Adipocyte (in vitro differentiated cells): ENCODE measurements around the gene PLGRKT.
"Not testable (repeated sequence)": the region's sequence is repeated elsewhere in the genome, so short reads cannot be mapped to it uniquely, and the experiment has no call there.

Experiments
- DNase-seq: peaks from one replicate; pipeline ENCODE4 v3.0.0-alpha.2; 2015; ENCODE audit warnings: low read depth
- H3K27me3 ChIP-seq: replicated peaks from 2 replicates; pipeline ENCODE4 v1.7.0; 2013; ENCODE audit warnings: mild to moderate bottlenecking, low read length, moderate library complexity; ENCODE audit not compliant: control insufficient read depth, insufficient read depth
- H3K36me3 ChIP-seq: 2 replicates; pipeline ENCODE4 v1.7.0; 2013; ENCODE audit warnings: low read length, mild to moderate bottlenecking, moderate library complexity; ENCODE audit not compliant: control insufficient read depth, insufficient read depth, severe bottlenecking
- H3K4me1 ChIP-seq: 2 replicates; pipeline ENCODE4 v1.7.0; 2013; ENCODE audit warnings: mild to moderate bottlenecking, low read length, moderate library complexity; ENCODE audit not compliant: control insufficient read depth, insufficient read depth
- H3K4me3 ChIP-seq: 2 replicates; pipeline ENCODE4 v1.7.0; 2013; ENCODE audit warnings: mild to moderate bottlenecking, low read length, moderate library complexity
- H3K9ac ChIP-seq: 2 replicates; pipeline ENCODE4 v1.7.0; 2013; ENCODE audit warnings: mild to moderate bottlenecking, low read length, moderate library complexity
- H3K9me3 ChIP-seq: 2 replicates; pipeline ENCODE4 v1.7.0; 2013; ENCODE audit warnings: mild to moderate bottlenecking, low read length, moderate library complexity; ENCODE audit not compliant: control insufficient read depth

PLGRKT gene

GRCh38 chr9:5395428-5395827, 42.3 kb downstream of the PLGRKT start:
- Histone ChIP-seq H3K4me3 (no peak overlapping the region), H3K9ac (no peak overlapping the region), H3K36me3 (no peaks in the 10 kb centered on the region), H3K9me3 (no peaks in the 10 kb centered on the region), H3K4me1 (no peaks in the 10 kb centered on the region), H3K27me3 (no peaks in the 10 kb centered on the region)
- DNase-seq, result no peak

GRCh38 chr9:5393976-5394375, 43.7 kb downstream of the PLGRKT start:
- not testable (repeated sequence) for H3K9me3 ChIP-seq, H3K36me3 ChIP-seq, H3K4me3 ChIP-seq, DNase-seq, H3K4me1 ChIP-seq, H3K27me3 ChIP-seq, H3K9ac ChIP-seq

GRCh38 chr9:5393497-5393896, 44.2 kb downstream of the PLGRKT start:
- no peak for DNase-seq
- H3K4me1 ChIP-seq, result peaks cover 6% of the 10 kb centered on the region
- no peaks in the 10 kb centered on the region for H3K36me3 ChIP-seq
- no peak overlapping the region for H3K9ac ChIP-seq
- H3K4me3 ChIP-seq, result no peak overlapping the region
- no peaks in the 10 kb centered on the region for H3K9me3 ChIP-seq
- H3K27me3 ChIP-seq, result no peaks in the 10 kb centered on the region

- peaks cover 14% of the 10 kb centered on the region for H3K4me1 ChIP-seq
- no peak overlapping the region for H3K9ac ChIP-seq
- no peak for DNase-seq
- H3K4me3 ChIP-seq, result no peak overlapping the region
- no peaks in the 10 kb centered on the region for H3K36me3 ChIP-seq
- H3K9me3 ChIP-seq, result no peaks in the 10 kb centered on the region
- H3K27me3 ChIP-seq, result no peaks in the 10 kb centered on the region
These were observed 45.4 kb downstream of the PLGRKT start for GRCh38 chr9:5392285-5392684.

GRCh38 chr9:5389109-5389732, 48.5 kb downstream of the PLGRKT start:
- Histone ChIP-seq H3K27me3 (no peaks in the 10 kb centered on the region), H3K36me3 (no peaks in the 10 kb centered on the region), H3K4me1 (peaks cover 14% of the 10 kb centered on the region), H3K9ac (no peak overlapping the region), H3K4me3 (no peak overlapping the region), H3K9me3 (no peaks in the 10 kb centered on the region)
- peak; percentile 53 for DNase-seq

- Histone ChIP-seq H3K36me3 (no peaks in the 10 kb centered on the region), H3K4me1 (peaks cover 14% of the 10 kb centered on the region), H3K27me3 (no peaks in the 10 kb centered on the region), H3K4me3 (no peak overlapping the region), H3K9me3 (no peaks in the 10 kb centered on the region), H3K9ac (no peak overlapping the region)
- peak; percentile 8 for DNase-seq
These were observed 49.5 kb downstream of the PLGRKT start for GRCh38 chr9:5388026-5388819.

GRCh38 chr9:5384436-5384835, 53.3 kb downstream of the PLGRKT start:
- no peak for DNase-seq
- Histone ChIP-seq H3K4me3 (no peak overlapping the region), H3K9ac (no peak overlapping the region), H3K36me3 (no peaks in the 10 kb centered on the region), H3K4me1 (peaks cover 14% of the 10 kb centered on the region), H3K27me3 (no peaks in the 10 kb centered on the region), H3K9me3 (no peaks in the 10 kb centered on the region)

GRCh38 chr9:5382479-5382878, 55.2 kb downstream of the PLGRKT start:
- no peaks in the 10 kb centered on the region for H3K27me3 ChIP-seq
- no peak overlapping the region for H3K4me3 ChIP-seq
- H3K9ac ChIP-seq, result no peak overlapping the region

GRCh38 chr9:5375790-5376477, 61.8 kb downstream of the PLGRKT start:
- Histone ChIP-seq H3K27me3 (no peaks in the 10 kb centered on the region), H3K4me1 (no peaks in the 10 kb centered on the region), H3K36me3 (no peaks in the 10 kb centered on the region), H3K4me3 (no peak overlapping the region), H3K9me3 (no peaks in the 10 kb centered on the region), H3K9ac (no peak overlapping the region)
- no peak for DNase-seq

More at GRCh38 chr9:5382479-5382878, 55.2 kb downstream of the PLGRKT start:
- DNase-seq, result no peak
- Histone ChIP-seq H3K36me3 (no peaks in the 10 kb centered on the region), H3K9me3 (no peaks in the 10 kb centered on the region), H3K4me1 (no peaks in the 10 kb centered on the region)

GRCh38 chr9:5375091-5375490, 62.6 kb downstream of the PLGRKT start:
- DNase-seq, result no peak
- Histone ChIP-seq H3K9me3 (no peaks in the 10 kb centered on the region), H3K4me3 (no peak overlapping the region), H3K36me3 (no peaks in the 10 kb centered on the region), H3K27me3 (no peaks in the 10 kb centered on the region), H3K4me1 (no peaks in the 10 kb centered on the region), H3K9ac (no peak overlapping the region)

GRCh38 chr9:5364294-5365024, 73.3 kb downstream of the PLGRKT start:
- H3K4me1 ChIP-seq, result peaks cover 15% of the 10 kb centered on the region
- H3K9ac ChIP-seq, result no peak overlapping the region
- no peaks in the 10 kb centered on the region for H3K9me3 ChIP-seq
- DNase-seq, result peak; percentile 3
- no peaks in the 10 kb centered on the region for H3K27me3 ChIP-seq
- H3K36me3 ChIP-seq, result no peaks in the 10 kb centered on the region
- no peak overlapping the region for H3K4me3 ChIP-seq
